VCaP (cell line): ENCODE measurements around the gene SCGB3A2.
A peak's percentile ranks its signal among the peaks of the same experiment; 100 is the strongest.

Experiments
- H3K27ac ChIP-seq: fragments of 450-650 bp; 2 replicates; pipeline ENCODE4 v1.5.1; 2017
- TF ChIP-seq, protein P1 (sequence below): fragments of 450-650 bp; conservative IDR thresholded peaks from 2 replicates; pipeline ENCODE4 v1.5.1; 2017; ENCODE audit warnings: mild to moderate bottlenecking, moderate library complexity

Gene SCGB3A2

DNA sequence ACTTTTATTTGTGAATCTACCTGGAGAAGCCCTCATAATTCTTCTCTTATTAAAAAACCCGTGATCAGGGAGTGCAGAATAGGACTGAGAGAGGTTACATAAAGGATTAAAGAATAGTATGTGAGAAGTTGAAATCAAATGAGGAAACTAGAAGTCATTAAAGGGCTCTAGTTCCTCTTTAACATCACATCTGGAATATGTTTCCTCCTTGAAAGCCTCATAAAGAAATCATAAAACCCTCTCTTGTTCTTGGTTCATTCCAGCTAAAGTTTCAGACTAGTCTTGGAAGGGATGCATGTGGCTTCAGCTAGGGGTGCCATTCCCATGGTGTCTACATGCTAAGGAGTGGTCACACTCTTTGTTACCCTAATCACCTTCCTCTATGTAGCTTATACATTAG lies 33.5 kb downstream of the SCGB3A2 start:
- peak overlapping the region; percentile 70 for H3K27ac ChIP-seq
- TF ChIP-seq, protein P1, sequence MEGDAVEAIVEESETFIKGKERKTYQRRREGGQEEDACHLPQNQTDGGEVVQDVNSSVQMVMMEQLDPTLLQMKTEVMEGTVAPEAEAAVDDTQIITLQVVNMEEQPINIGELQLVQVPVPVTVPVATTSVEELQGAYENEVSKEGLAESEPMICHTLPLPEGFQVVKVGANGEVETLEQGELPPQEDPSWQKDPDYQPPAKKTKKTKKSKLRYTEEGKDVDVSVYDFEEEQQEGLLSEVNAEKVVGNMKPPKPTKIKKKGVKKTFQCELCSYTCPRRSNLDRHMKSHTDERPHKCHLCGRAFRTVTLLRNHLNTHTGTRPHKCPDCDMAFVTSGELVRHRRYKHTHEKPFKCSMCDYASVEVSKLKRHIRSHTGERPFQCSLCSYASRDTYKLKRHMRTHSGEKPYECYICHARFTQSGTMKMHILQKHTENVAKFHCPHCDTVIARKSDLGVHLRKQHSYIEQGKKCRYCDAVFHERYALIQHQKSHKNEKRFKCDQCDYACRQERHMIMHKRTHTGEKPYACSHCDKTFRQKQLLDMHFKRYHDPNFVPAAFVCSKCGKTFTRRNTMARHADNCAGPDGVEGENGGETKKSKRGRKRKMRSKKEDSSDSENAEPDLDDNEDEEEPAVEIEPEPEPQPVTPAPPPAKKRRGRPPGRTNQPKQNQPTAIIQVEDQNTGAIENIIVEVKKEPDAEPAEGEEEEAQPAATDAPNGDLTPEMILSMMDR, result no peak

DNA sequence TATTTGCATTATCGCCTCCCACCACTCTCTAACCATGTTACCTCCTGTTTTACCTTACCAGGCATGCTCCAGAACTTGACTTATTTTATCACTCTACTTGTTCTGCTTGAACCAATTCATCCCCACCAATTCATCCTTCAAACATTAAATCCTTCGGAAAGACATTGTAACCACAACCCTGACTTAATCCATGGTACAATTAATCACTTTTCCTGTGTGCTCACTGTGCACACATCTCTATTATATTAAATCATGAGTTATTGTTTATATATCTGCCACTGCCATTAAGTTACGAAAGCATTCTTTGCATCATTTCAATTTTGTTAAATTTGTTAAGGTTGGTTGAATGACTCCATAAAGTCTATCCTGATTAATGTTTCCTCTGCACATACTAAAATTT lies 35.3 kb downstream of the SCGB3A2 start:
- TF ChIP-seq, protein P1, result no peak

GRCh38 chr5:147918101-147918685 lies 39.7 kb downstream of the SCGB3A2 start:
- TF ChIP-seq, protein P1, result no peak
- no peak overlapping the region for H3K27ac ChIP-seq

More for the DNA sequence above, 35.3 kb downstream of the SCGB3A2 start:
- 0 out of 2 replicates have a peak overlapping the region, but pooled peaks have one; percentile 70 for H3K27ac ChIP-seq

- no peak overlapping the region for H3K27ac ChIP-seq
- TF ChIP-seq, protein P1, result no peak
Observed at GRCh38 chr5:147918899-147919298, 40.4 kb downstream of the SCGB3A2 start.

- no peak overlapping the region for H3K27ac ChIP-seq
- TF ChIP-seq, protein P1, result no peak
Observed at GRCh38 chr5:147920420-147921030, 42.0 kb downstream of the SCGB3A2 start.

GRCh38 chr5:147921136-147921535 lies 42.6 kb downstream of the SCGB3A2 start:
- H3K27ac ChIP-seq, result no peak overlapping the region
- TF ChIP-seq, protein P1, result no peak

- TF ChIP-seq, protein P1, result no peak
Observed at GRCh38 chr5:147925020-147925419, 46.5 kb downstream of the SCGB3A2 start.

More at GRCh38 chr5:147925020-147925419, 46.5 kb downstream of the SCGB3A2 start:
- H3K27ac ChIP-seq, result no peak overlapping the region
